Measurements from ENCODE around the gene ELOA2.
"Not testable (repeated sequence)": the region's sequence is repeated elsewhere in the genome, so short reads cannot be mapped to it uniquely, and the experiment has no call there.

Gene ELOA2

GRCh38 chr18:47019870-47020269, 15.6 kb downstream of the ELOA2 start:
- H3K27ac ChIP-seq; in situ Hi-C loops (cut with HindIII; ENCODE audit: low pct_ligation_motif_present, low sequenced_read_pairs): not testable (repeated sequence)

More at GRCh38 chr18:47019870-47020269, 15.6 kb downstream of the ELOA2 start:
- H3K4me3 ChIP-seq (ENCODE audit: low read depth, low read length); H3K36me3 ChIP-seq (replicated peaks); DNase-seq; H3K27me3 ChIP-seq (replicated peaks): not testable (repeated sequence)

All from brain microvascular endothelial cell (primary cell).